Measurements from ENCODE around the gene SEH1L.
"Not testable (repeated sequence)": the region's sequence is repeated elsewhere in the genome, so short reads cannot be mapped to it uniquely, and the experiment has no call there.

Gene SEH1L, protein sequence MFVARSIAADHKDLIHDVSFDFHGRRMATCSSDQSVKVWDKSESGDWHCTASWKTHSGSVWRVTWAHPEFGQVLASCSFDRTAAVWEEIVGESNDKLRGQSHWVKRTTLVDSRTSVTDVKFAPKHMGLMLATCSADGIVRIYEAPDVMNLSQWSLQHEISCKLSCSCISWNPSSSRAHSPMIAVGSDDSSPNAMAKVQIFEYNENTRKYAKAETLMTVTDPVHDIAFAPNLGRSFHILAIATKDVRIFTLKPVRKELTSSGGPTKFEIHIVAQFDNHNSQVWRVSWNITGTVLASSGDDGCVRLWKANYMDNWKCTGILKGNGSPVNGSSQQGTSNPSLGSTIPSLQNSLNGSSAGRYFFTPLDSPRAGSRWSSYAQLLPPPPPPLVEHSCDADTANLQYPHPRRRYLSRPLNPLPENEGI

DNA sequence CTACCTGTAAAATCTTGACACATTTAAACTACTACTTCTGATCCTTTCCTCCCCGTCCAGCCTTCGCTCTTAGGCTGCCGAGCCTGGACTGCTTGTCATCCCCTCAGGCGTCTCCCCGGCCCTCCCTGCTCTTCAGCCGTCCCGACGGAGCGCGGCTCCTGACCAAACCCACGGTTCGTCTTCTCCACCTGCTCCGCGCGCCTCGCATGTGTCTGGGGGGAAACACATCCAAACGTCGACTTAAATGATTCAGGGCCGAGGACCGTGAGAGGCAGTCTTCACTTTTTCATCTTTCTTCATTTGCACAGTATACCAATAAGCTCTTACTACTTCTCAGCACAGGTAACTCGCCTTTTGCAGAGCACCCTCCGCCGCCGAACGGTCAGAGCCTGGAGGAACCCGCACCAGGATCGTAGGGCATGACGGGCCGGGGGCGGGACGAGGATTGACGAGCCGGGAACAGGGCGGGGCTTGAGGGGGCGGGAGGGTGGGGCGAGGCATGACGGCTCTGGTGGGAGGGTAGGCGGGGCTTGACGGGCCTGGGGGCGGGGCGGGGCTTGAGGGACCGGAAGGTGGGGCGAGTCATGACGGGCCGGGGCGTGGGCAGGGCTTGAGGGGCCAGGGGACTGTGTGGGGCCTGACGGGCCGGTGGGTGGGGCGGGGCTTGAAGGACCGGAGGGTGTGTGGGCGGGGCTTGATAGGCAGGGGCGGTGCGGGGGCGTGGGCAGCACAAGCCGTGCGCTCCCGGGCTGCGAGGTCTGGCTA, at the start of gene SEH1L:
TSS of gene SEH1L (plus strand) at position 727 of the 765 bp plus-strand sequence. CDS start 111 bp downstream, outside the sequence.
- peak; percentile 88 to 100 (median 98) for DNase-seq

DNA sequence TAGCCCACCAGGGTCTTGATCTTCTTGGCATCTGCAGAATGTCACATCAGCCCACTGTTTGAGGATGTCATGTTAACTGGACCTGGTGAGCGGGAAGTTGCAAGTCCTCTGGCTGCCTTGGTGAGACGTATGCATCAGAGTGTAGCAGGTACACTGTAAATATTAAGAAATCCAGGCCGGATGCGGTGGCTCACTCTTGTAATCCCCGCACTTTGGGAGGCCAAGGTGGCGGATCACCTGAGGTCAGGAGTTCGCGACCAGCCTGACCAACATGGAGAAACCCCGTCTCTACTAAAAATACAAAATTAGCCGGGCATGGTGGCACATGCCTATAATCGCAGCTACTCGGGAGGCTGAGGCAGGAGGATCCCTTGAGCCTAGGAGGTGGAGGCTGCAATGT, 46.6 kb upstream of the SEH1L start:
- DNase-seq: not testable (repeated sequence)

DNA sequence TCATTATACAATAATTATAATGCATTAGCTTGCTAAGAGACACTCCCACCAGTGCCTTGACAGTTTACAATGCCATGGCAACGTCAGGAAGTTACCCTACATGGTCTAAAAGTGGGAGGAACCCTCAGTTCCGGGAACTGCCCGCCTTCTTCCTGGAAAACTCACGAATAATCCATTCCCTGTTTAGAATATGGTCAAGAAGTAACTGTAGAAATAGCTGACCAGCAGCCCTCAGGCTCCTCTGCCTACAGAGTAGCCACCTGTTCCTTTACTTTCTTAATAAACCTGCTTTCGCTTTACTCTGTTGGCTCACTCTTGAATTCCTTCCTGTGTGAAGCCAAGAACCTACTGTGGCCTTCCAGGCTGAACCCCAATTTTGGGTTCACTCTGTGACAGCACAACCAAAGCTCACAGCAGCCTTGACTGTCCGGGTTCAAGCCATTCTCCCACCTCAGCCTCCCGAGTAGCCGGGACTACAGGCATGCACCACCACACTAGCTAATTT, 43.7 kb upstream of the SEH1L start:
- DNase-seq: no peak

DNA sequence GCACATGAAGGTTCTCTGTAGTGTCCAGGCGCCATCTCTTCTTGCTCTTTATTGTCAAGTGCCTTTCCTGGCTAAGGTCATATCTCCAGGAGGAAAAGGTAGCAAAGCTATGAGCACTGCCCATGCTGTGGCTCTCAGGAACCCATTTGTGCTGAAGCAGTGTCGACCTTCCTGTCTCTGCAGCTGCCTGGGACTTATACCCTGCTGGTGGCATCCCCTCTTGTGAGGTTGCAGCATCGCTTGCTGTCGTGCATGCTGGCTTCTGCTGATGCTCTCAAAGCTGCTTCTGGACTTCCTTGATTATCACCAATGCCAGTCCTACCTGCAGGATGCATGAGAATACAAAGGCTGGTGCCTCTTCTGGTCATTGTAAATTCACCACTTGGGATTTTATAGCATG, 41.7 kb upstream of the SEH1L start:
- DNase-seq: no peak

DNA sequence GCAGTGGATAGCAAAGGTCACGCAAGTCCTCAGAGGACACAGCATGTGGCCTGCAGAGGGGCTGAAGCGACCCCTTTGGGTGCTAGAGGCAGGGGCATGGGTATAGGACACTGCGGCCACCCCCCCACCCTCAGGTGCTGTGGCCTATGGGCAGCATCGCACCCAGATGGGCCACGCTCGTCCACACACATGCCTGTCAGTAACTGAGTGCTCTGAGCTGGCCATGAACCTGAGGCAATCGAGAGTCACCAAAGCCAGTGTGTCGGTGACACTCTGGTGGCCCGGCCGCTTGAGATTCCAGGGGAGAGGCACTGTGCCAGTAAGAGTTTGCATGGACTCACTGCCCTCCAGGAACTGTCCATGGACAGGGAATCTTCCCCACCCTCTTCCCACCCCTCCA, 41.0 kb upstream of the SEH1L start:
- no peak for DNase-seq

DNA sequence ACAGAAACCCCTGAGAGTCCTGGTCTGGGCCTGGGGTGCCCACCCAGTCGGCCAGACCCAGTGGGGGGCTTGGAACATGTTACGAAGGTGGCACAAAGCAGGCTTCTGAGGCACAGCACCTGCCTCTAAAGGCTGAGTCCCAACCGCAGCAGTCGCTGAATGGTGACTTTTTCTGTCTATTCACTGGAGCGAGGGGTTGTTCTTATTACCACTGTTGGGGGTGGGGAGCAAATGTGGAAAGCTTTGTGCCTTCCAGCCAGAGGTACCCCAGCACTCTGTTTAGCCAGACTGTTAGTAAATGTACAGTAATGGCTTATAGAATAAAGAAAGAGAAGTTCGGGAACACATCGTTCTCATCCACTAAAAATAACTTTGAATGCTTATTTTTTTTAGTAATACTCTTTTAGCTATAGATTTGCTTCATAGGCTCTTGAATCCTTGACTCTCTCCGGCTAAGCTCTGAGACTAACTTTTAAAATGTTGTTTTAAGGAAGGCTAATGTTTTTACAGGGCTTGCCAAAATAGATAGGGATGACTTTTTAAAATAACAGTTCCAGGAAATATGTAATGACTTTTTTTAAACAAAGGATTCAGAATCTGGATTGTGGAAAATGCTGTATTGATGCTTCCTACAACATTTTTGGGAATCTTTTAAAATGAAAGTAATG, 40.4 kb upstream of the SEH1L start:
- DNase-seq: no peak

DNA sequence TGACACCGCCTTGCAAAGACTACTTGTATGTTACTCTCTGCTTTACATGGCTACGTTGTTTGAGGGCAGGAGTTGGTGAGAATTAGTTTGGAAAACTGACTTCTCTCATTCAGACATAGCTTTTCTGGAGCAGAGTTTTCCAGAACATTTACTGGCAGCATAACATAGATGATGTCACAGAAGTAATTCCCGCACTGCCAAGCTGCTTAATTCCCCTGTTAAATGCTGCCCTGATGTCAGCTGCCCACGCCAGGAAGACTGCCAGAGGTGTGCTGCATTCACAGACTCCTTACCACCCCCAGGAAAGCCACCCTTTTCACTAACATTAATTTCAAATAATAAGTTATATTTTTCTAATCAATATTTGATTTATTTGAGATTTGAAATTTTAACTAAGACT, 39.1 kb upstream of the SEH1L start:
- no peak for DNase-seq

DNA sequence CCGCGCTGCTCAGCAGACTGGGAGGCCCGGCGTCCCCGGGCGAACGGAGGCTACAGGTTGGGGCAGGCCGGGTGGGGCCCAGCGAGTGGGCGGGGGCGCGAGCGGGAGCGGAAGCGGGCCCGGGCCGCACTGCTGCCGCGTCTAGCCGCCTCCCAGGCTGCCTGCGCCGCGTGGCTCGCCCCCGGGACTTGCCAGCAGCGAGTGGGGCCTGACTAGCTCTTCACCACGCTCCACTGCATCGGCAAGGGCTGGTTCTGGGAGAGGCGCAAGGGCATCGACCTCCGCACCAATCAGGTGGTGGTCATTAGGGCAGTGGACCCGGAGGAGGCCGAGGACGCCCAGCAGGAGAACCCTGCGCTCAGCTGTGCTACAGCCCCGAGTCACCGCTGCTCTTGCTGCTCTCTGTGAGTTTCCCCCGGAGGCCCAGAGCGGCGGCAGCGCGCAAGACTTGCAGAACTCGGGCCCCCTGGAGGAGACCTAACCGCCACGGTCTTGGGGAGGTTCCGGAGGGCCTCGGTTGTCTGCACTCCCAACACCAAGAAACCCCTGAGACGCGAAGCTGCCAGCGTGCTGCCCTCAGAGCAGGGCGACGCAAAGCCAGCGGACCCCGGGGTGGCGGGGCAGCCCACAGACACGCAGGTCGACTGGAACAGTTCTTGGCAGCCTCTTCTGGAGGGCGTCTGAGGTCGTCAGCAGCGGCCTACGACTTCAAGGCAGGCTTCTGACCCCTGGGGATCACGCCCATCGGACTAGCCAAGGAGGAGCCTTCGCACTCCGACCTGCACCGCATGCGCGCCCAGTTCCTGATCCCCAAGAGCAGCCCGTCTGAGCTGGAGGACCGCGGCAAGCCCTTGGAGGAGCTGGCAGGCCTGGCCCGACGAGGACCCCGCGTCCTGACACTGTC, 36.5 kb upstream of the SEH1L start:
- peak in 5 of 56 donors; percentile 5 to 32 (median 7) for DNase-seq

DNA sequence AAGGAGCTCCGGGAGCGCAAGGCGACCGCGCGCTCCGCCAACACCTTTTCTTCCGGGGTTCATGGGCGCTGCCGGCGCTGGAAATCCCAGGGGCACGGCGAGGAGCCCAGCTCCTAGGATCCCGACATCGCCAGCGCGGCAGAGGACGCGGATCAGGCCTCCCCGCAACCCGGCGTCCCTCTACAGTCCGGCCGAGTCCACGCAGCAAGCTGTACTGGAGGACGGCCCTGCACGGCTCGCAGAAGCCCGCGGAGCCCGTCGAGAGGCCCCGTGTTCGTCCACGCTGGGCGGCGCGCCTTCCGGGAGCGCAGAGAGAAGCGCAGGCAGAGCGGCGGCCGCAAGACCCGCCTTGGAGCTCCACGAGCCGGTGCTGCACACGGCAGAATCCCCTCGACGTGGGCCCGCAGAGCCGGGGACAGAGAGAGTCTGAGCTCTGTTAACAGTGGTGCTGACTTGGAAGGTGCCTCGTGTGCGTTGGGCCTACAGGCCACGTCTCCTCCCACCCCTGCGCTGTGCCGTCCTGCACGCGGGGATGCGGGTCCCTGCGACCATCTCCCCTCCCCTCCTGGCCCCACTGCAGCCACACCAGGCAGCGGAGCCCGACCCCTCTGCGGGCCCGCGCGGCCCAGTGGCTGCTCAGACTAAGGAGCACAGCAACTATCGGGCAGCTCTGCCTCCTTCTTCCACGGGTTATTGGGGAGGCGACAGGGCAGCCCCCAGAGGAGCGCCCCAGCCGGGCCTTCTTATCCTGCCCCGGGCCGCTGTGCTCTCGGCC, 35.7 kb upstream of the SEH1L start:
- DNase-seq: no peak

DNA sequence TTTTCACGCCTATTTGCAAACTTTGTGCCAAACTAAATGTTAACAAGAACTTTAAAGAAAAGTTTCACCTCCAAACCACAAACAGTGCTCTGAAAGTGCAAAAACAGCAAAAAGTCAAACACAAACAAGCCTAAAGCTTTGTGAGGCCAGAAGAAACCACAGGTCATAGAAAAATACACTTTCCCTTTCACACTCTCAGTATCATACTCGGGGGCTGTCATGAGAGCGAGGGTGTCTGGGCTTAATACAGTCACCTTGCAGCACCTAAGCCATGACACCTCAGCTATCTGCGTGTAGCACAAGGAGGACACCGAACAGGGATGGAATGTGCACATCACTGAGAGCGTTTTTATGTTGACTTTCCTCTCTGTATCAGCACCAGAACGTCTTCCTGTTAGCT, 26.6 kb upstream of the SEH1L start:
- no peak for DNase-seq

DNA sequence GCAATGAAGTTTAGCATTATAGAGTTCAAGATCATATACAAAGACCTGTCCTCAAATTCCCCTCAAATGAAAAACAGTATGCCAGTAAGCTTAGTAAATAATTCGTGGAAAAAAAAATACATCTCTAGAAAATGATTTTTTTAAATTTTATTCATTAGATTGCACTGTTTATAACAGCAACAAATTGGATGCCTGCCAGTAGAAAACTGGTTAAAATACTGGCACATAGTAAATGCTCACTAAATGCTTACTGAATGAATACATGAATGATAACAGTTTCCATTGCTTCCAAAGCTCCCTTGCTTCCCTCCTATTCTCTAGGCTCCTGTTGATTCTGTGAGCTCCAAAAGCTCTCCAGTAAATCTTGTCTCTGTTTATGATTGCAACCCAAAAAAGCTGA, 25.5 kb upstream of the SEH1L start:
- DNase-seq: no peak

DNA sequence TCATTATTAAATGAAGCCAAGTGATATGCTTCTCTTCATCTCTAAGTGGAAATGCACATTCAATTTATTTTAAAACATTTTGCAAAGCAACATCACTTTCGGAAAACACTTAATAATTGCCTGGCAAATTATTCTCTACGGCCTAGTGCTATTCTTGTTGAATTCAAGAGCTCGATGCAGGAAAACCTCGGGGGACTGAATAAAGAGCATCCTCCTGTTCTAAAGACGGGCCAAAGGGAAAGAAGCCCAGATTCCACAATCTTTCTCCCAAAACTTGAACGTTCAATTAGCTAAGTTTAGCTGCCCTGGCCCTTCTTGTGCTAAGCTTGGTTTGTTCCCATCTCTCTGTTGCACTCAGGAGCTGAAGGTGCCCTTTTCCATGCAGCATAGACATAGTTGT, 23.2 kb upstream of the SEH1L start:
- no peak for DNase-seq

DNA sequence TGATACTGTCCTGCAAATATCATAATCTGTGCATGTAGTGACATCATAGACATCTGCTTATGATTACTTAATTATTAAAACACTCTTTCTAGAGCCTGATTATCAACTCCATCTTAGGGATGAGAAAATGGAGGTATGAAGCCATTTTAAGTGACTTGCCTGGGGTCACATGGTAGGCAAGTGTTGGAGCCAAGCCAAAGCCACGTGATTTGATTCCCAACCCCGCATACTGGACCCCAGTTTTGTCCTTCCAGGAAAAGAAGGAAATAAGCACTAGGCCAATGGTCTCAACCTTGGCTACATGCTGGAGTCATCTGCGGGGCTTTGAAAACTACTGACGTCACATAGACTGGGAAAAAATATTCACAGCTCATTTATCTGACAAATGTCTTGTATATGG, 19.6 kb upstream of the SEH1L start:
- no peak for DNase-seq

DNA sequence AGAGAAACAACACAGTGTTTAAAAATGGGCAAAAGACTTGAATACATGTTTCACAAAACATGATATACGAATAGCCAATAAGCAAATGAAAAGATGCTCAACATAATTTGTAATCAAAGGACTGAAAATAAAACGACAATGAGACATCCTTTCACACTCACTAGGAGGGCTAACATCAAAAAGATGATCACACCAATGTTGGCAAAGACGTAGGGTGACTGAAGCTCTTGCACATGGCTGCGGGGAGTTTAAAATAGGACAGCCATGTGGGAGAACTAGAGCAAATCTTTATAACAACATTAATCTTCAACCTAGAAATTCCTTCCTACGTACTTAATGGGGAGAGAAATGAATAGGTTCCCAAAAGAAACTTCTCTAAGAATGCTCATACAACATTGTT, 19.2 kb upstream of the SEH1L start:
- no peak for DNase-seq

DNA sequence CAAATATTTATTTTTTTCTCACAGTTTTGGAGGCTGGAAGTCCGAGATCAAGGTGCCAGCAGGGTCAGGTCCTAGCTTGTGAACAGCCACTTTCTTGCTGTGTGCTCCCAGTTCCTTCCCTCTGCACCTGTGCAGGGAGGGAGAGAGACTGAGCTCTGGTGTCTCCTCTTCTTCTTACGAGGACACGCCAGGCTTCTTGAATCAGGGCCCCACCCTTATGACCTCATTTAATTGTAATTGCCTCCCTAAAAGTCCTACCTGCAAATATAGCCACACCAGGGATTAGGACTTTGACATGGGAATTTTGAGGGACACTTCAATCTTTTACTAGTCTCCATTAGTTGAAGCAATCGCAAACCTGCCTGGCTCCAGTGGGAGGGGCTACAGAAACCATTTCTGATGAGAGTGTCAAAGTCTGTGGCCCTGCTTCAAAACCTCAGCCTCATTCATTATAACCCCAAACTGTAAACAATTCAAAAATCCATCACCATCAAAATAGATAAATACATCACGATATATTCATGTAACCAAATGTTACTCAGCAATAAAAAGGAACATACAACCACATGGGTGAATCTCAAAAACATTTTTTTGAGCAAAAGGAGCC, 18.2 kb upstream of the SEH1L start:
- DNase-seq: no peak

DNA sequence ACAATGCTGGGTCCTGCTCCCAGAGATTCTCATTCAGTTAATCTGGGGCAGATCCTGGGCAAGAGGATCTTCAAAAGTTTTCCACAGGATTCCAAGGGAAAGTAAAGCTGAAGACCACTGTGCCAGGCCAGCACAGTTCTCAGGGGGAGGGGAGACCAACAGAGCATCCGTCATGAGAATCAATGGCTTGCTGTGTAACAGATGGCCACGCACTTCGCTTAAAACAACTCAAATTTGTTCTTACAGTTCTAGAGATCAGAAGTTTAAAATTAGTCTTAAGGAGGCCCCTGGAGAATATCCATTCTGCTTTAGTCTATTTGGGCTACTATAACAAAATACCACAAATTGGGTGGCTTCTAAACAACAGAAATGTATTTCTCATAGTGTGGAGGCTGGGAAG, 17.4 kb upstream of the SEH1L start:
- no peak for DNase-seq

DNA sequence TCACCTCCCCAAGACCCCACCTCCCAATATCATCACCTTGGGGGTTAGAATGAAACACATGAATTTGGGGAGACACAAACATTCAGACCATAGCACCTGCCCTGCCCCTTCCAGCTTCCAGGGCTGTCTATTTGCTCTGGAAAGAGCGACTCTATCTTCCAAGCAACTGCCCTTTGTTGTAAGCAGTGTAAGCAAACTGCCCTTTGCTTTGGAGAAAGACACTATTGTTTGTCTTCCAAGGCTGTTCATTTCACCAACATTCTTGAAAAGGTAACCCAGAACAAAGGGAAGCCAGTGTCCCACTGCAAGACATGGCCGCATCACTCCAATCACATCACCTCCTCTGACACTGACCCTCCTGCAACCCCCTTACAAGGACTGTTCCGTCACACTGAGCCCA, 16.9 kb upstream of the SEH1L start:
- DNase-seq: no peak

DNA sequence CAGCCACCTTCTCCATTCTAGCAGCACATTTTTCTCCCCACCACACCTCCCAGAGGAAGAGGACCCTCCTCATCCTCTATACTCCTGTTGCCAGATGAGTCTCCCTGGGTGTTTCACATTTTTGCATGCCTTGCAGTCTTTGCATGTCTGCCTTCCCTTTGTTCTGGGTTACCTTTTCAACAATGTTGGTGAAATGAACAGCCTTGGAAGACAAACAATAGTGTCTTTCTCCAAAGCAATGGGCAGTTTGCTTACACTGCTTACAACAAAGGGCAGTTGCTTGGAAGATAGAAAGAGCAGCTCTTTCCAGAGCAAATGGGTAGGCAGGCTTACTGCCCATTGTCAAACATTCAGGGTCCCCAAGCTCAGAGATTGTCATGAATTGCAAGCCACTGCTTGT, 14.5 kb upstream of the SEH1L start:
- no peak for DNase-seq

DNA sequence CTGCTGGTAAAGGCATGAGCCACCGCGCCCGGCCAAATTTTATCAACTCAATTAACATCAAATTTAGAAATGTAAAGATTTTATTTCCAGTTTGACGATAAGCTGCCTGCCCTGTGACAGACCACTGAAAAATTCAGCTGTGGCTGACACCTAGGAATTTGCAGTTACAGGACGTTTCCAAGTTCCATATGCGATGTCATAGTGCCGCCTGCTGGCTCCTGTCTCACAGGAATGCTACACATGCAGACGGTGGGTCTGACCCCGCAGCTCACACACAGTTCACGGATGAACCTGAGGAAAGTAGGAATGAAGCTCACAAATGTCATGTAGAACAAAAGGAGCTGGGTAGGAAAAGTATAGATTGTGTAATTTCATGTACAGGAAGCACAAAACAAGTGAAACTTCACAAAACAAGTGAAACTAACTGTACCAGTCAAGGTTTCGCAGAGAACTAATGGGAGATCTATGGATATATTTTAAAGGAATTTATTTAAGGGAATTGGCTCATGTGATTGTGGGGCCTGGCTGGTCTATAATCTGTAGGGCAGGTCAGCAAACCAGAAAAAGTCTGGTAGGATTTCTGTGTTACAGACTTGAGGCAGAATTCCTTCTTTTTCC, 13.2 kb upstream of the SEH1L start:
- DNase-seq: peak in 51 of 56 donors; percentile 17 to 90 (median 61)

All from nucleus accumbens (tissue), 56 donors.